Breast epithelium (tissue), 3 donors: ENCODE results near the gene ZNF181.

Experiments
- CTCF ChIP-seq, 3 donors: fragments of 450-650 bp; IDR thresholded peaks; one replicate each; pipeline ENCODE4 v1.5.1; 2016 to 2017; ENCODE audit warnings: antibody characterized with exemption in 3 of 3, mild to moderate bottlenecking in 3 of 3, moderate library complexity in 3 of 3
- POLR2A ChIP-seq: fragments of 450-650 bp; IDR thresholded peaks from one replicate; pipeline ENCODE4 v1.6.1; 2016; ENCODE audit warnings: antibody characterized with exemption, mild to moderate bottlenecking, moderate library complexity
- POLR2AphosphoS5 ChIP-seq, 3 donors: sonication (generic); formaldehyde crosslinking; IDR thresholded peaks; one replicate each; pipeline ENCODE4 v1.6.1; 2017; ENCODE audit warnings: antibody characterized with exemption in 3 of 3

DNA sequence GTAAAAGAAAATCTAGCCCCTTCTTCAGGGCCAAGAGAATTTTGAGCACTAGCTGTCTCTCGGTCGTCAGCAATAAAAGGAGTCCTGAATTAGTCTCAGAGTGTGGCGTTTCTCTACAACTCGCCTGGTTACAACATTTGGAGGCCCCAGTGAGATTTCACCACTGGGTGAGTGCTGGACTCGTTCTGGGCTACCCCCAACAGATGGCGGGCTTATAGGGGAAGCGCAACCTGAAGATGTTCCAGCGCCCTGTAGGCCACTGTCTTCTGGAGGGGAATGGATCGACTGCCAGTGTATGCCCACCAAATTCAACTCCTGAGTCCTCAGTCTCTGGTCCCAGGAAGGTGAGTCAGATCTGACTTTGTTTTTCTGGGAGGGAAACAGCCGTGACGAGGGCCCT is 11.7 kb upstream of the ZNF181 start:
- TF ChIP-seq POLR2A (no peak), CTCF (IDR thresholded peaks at IDR 0.05) (no peak), POLR2AphosphoS5 (IDR thresholded peaks at IDR 0.05) (no peak)
